HL-60 (cell line): ENCODE data around the gene AGRN.

Experiments
- CTCF ChIP-seq: IDR thresholded peaks from one replicate; pipeline ENCODE4 v1.5.1; 2011; ENCODE audit warnings: low read length, control low read depth, inconsistent platforms; ENCODE audit not compliant: insufficient read depth
- GABPA ChIP-seq: IDR thresholded peaks from 2 replicates; pipeline ENCODE4 v1.6.1; 2012; ENCODE audit warnings: low read depth
- POLR2AphosphoS5 ChIP-seq: IDR thresholded peaks from 2 replicates; pipeline ENCODE4 v1.6.1; 2012; ENCODE audit warnings: low read depth

GRCh38 chr1:1038694-1039093 is 18.8 kb downstream of the AGRN start:
- TF ChIP-seq CTCF = no peak
- TF ChIP-seq GABPA = no peak
- TF ChIP-seq POLR2AphosphoS5 = no peak
